Stomach (tissue), 9 donors: ENCODE results near the gene SLC6A17. TPM values are rescaled to one million over a fixed set of nuclear protein-coding genes. Genes with fewer than 3 reads are reported as not detected.

Experiments used
- DNase-seq, 2 donors: peaks; one replicate each; pipeline versions ENCODE4 v3.0.0 to v3.0.0-alpha.2; 2013 to 2019
- H3K27ac ChIP-seq, 5 donors: fragments of 200-600 bp in 4 of 5; sonication (generic) in 4 of 5; one replicate each; pipeline ENCODE4 v1.5.1; 2013 to 2019; ENCODE audit warnings: mild to moderate bottlenecking in 1 of 5, moderate library complexity in 1 of 5
- H3K27me3 ChIP-seq, 3 donors: fragments of 200-600 bp; sonication (generic); one replicate each; pipeline ENCODE4 v1.5.1; 2017 to 2019; ENCODE audit warnings: mixed run types in 1 of 3
- H3K36me3 ChIP-seq, 4 donors: fragments of 200-600 bp; sonication (generic); 1 replicate in 3 of 4; 2 replicates in 1 of 4; pipeline ENCODE4 v1.5.1; 2016 to 2019
- H3K4me1 ChIP-seq, 4 donors: fragments of 200-600 bp; sonication (generic); one replicate each; pipeline ENCODE4 v1.5.1; 2016 to 2019
- H3K4me3 ChIP-seq, 4 donors: fragments of 200-600 bp; sonication (generic) in 3 of 4; one replicate each; pipeline ENCODE4 v1.5.1; 2016 to 2019; ENCODE audit warnings: mild to moderate bottlenecking in 1 of 4
- H3K9me3 ChIP-seq, 4 donors: fragments of 200-600 bp; sonication (generic); one replicate each; pipeline ENCODE4 v1.5.1; 2016 to 2019
- EP300 ChIP-seq: sonication (generic); formaldehyde crosslinking; IDR thresholded peaks from one replicate; pipeline ENCODE4 v1.6.1; 2017; ENCODE audit warnings: antibody characterized with exemption
- POLR2A ChIP-seq, 4 donors: fragments of 450-650 bp; IDR thresholded peaks; one replicate each; pipeline ENCODE4 v1.6.1; 2016; ENCODE audit warnings: antibody characterized with exemption in 4 of 4, control low read depth in 2 of 4, mild to moderate bottlenecking in 1 of 4, moderate library complexity in 1 of 4
- POLR2AphosphoS5 ChIP-seq, 3 donors: sonication (generic); formaldehyde crosslinking; IDR thresholded peaks; one replicate each; pipeline ENCODE4 v1.6.1; 2016; ENCODE audit warnings: antibody characterized with exemption in 3 of 3
- WGBS, 5 donors: extraction: QIAGEN DNeasy Blood & Tissue Kit in 3 of 5; methylation state at CpG; one replicate each; pipeline versions ENCODE4 v1.1.5 to v1.1.7; 2013 to 2018; 5-methylcytosine and 5-hydroxymethylcytosine counted together
- intact Hi-C: fragments of 100-400 bp; cut with DNase I; formaldehyde crosslinking; loops from one replicate; pipeline ENCODE4 v1.15.1; 2023; ENCODE audit warnings: low total_unique reads
- polyA plus RNA-seq, 3 donors: library from polyadenylated mRNA; stranded (reverse); fragments of 200-250 nt; gene quantifications; one replicate each; pipeline ENCODE4 v1.2.3, GENCODE V29; 2013
- total RNA-seq, 5 donors: library from RNA; depleted of rRNA; stranded (reverse); fragments of >200 nt; gene quantifications; one replicate each; pipeline versions ENCODE4 v1.1.0 to v1.2.3, GENCODE V29; 2014 to 2016
- TF ChIP-seq, protein P1 (sequence below), 7 experiments: fragments of 450-650 bp in 4 of 7; fragments of 200-600 bp in 3 of 7; sonication (generic) in 3 of 7; IDR thresholded peaks; one replicate each; pipeline ENCODE4 v1.5.1; 2016 to 2019; ENCODE audit warnings: antibody characterized with exemption in 7 of 7, control low read depth in 2 of 7, mild to moderate bottlenecking in 1 of 7
- donor health status: healthy with polysubstance abuse.
- donor health status: Bipolar disorder and iron deficiency.
- donor health status: healthy.

SLC6A17 gene
- total and polyA plus RNA-seq, 8 donors, result 0.08 to 0.37 (median 0.14) TPM; not detected in 3

- Histone ChIP-seq H3K36me3 (no peaks in the 10 kb centered on the region), H3K27ac (no peak overlapping the region), H3K4me1 (no peaks in the 10 kb centered on the region), H3K9me3 (no peaks in the 10 kb centered on the region), H3K27me3 (peaks cover 0 to 70% (median 18%) of the 10 kb centered on the region in 3 donors), H3K4me3 (no peak overlapping the region)
- intact Hi-C loops, result no loop called here
- no peak for DNase-seq
- TF ChIP-seq POLR2A (IDR thresholded peaks at IDR 0.05) (no peak), EP300 (no peak), POLR2AphosphoS5 (IDR thresholded peaks at IDR 0.05) (no peak)
- TF ChIP-seq, protein P1, sequence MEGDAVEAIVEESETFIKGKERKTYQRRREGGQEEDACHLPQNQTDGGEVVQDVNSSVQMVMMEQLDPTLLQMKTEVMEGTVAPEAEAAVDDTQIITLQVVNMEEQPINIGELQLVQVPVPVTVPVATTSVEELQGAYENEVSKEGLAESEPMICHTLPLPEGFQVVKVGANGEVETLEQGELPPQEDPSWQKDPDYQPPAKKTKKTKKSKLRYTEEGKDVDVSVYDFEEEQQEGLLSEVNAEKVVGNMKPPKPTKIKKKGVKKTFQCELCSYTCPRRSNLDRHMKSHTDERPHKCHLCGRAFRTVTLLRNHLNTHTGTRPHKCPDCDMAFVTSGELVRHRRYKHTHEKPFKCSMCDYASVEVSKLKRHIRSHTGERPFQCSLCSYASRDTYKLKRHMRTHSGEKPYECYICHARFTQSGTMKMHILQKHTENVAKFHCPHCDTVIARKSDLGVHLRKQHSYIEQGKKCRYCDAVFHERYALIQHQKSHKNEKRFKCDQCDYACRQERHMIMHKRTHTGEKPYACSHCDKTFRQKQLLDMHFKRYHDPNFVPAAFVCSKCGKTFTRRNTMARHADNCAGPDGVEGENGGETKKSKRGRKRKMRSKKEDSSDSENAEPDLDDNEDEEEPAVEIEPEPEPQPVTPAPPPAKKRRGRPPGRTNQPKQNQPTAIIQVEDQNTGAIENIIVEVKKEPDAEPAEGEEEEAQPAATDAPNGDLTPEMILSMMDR (IDR thresholded peaks at IDR 0.05), result no peak
- WGBS, 5 donors, result 44 to 59% (median 50%) methylated on average over 3 to 5 of the region's 5 CpGs
Observed at GRCh38 chr1:110113551-110113950, 36.7 kb upstream of the SLC6A17 start.

DNA sequence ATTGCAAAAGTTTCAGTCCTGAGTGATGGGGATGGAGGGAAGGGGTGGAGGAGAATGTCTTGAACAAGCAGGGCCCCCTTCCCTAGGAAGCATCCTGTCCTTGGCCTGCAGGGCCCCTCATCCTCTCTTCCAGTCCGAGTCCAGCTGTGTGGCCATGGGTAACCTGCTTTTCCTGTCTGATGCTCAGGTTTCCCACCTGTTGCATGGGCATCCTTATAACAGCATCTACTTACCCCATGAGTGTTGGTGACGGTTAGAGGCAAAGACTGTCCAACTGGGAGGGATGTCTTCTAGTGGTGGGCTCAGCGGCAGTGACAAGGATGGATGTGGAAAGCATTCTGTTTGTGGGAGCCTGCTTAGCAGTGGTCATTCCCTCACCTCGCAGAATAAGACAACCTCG, 36.1 kb upstream of the SLC6A17 start:
- intact Hi-C loops, result no loop called here
- Histone ChIP-seq H3K4me1 (no peaks in the 10 kb centered on the region), H3K36me3 (no peaks in the 10 kb centered on the region), H3K9me3 (no peaks in the 10 kb centered on the region), H3K27ac (no peak overlapping the region), H3K27me3 (peaks cover 0 to 70% (median 18%) of the 10 kb centered on the region in 3 donors), H3K4me3 (no peak overlapping the region)
- no peak for TF ChIP-seq EP300
- TF ChIP-seq POLR2A (IDR thresholded peaks at IDR 0.05), result no peak
- no peak for TF ChIP-seq POLR2AphosphoS5 (IDR thresholded peaks at IDR 0.05)
- TF ChIP-seq, protein P1 (IDR thresholded peaks at IDR 0.05), result no peak
- 61 to 81% (median 76%) methylated on average over 2 to 5 of the region's 5 CpGs for WGBS, 5 donors
- no peak for DNase-seq

- TF ChIP-seq, protein P1 (IDR thresholded peaks at IDR 0.05), result no peak
- TF ChIP-seq POLR2AphosphoS5 (IDR thresholded peaks at IDR 0.05) (no peak), POLR2A (IDR thresholded peaks at IDR 0.05) (no peak), EP300 (no peak)
- no peak overlapping the region for H3K27ac ChIP-seq
- H3K36me3 ChIP-seq, result no peaks in the 10 kb centered on the region
- no peak overlapping the region for H3K4me3 ChIP-seq
- WGBS, 5 donors, result 46 to 65% (median 61%) methylated on average over 5 of the region's 5 CpGs
- no peaks in the 10 kb centered on the region for H3K4me1 ChIP-seq
- peaks cover 0 to 68% (median 18%) of the 10 kb centered on the region in 3 donors for H3K27me3 ChIP-seq
- intact Hi-C loops, result no loop called here
- DNase-seq, result no peak
- H3K9me3 ChIP-seq, result no peaks in the 10 kb centered on the region
Observed at GRCh38 chr1:110114784-110115183, 35.5 kb upstream of the SLC6A17 start.

- intact Hi-C loops, result no loop called here
- TF ChIP-seq, protein P1 (IDR thresholded peaks at IDR 0.05), result no peak
- TF ChIP-seq EP300 (no peak), POLR2A (IDR thresholded peaks at IDR 0.05) (no peak), POLR2AphosphoS5 (IDR thresholded peaks at IDR 0.05) (no peak)
Observed at GRCh38 chr1:110118636-110119396, 31.5 kb upstream of the SLC6A17 start.

More at GRCh38 chr1:110118636-110119396, 31.5 kb upstream of the SLC6A17 start:
- H3K27ac ChIP-seq, result no peak overlapping the region
- no peaks in the 10 kb centered on the region for H3K4me1 ChIP-seq
- no peak for DNase-seq
- no peak overlapping the region for H3K4me3 ChIP-seq
- H3K36me3 ChIP-seq, result no peaks in the 10 kb centered on the region
- H3K27me3 ChIP-seq, result peaks cover 0 to 39% (median 22%) of the 10 kb centered on the region in 3 donors
- 51 to 60% (median 59%) methylated on average over 7 of the region's 7 CpGs for WGBS, 5 donors
- H3K9me3 ChIP-seq, result peaks cover 0 to 5% (median 4%) of the 10 kb centered on the region in 4 donors
